Osteoblast (primary cell): ENCODE data around the gene OXCT2. TPM values are rescaled to one million over a fixed set of nuclear protein-coding genes. Genes with fewer than 3 reads are reported as not detected.
"Not testable (repeated sequence)": the region's sequence is repeated elsewhere in the genome, so short reads cannot be mapped to it uniquely, and the experiment has no call there.

ENCODE experiments used
- DNase-seq: peaks from one replicate; pipeline ENCODE4 v3.0.0; 2011; ENCODE audit warnings: low spot score, mixed read lengths; ENCODE audit not compliant: insufficient read length; ENCODE audit errors: missing footprints
- H2AFZ ChIP-seq: 2 replicates; pipeline ENCODE4 v1.6.0; 2011; ENCODE audit warnings: mild to moderate bottlenecking, low read length
- H3K27ac ChIP-seq: 2 replicates; pipeline ENCODE4 v1.5.1; 2011; ENCODE audit warnings: mild to moderate bottlenecking, low read depth, low read length, moderate library complexity
- H3K27me3 ChIP-seq: 2 replicates; pipeline ENCODE4 v1.6.0; 2012; ENCODE audit warnings: mild to moderate bottlenecking, control low read depth, inconsistent platforms, low read length, moderate library complexity; ENCODE audit not compliant: insufficient read depth
- H3K36me3 ChIP-seq: 2 replicates; pipeline ENCODE4 v1.5.1; 2011; ENCODE audit warnings: mild to moderate bottlenecking, low read length, control low read depth, moderate library complexity; ENCODE audit not compliant: insufficient read depth
- H3K4me1 ChIP-seq: 2 replicates; pipeline ENCODE4 v1.5.1; 2011; ENCODE audit warnings: mild to moderate bottlenecking, low read length, control low read depth, moderate library complexity; ENCODE audit not compliant: insufficient read depth
- H3K4me2 ChIP-seq: 2 replicates; pipeline ENCODE4 v1.6.0; 2011; ENCODE audit warnings: mild to moderate bottlenecking, low read length; ENCODE audit not compliant: insufficient read depth
- H3K4me3 ChIP-seq: fragments of 200-600 bp; sonication (generic); 3 replicates; pipeline ENCODE4 v1.5.1; 2012; ENCODE audit warnings: mild to moderate bottlenecking, low read length, inconsistent platforms; ENCODE audit not compliant: insufficient read depth
- H3K79me2 ChIP-seq: 2 replicates; pipeline ENCODE4 v1.6.0; 2012; ENCODE audit warnings: mild to moderate bottlenecking, low read length, control low read depth, inconsistent platforms; ENCODE audit not compliant: insufficient read depth
- H3K9me3 ChIP-seq: 2 replicates; pipeline ENCODE4 v1.5.1; 2011; ENCODE audit warnings: low read depth, low read length, control low read depth
- H4K20me1 ChIP-seq: 2 replicates; pipeline ENCODE4 v1.6.0; 2012; ENCODE audit warnings: mild to moderate bottlenecking, low read length, control low read depth; ENCODE audit not compliant: insufficient read depth
- CTCF ChIP-seq: IDR thresholded peaks from 2 replicates; pipeline ENCODE4 v1.5.1; 2011; ENCODE audit warnings: mild to moderate bottlenecking, low read depth, low read length, moderate library complexity; ENCODE audit errors: extremely low read depth
- total RNA-seq: library from RNA; depleted of rRNA; stranded (reverse); fragments of >200 nt; gene quantifications from 2 replicates; pipeline ENCODE4 v1.2.3, GENCODE V29; 2012

OXCT2 gene
- 1.1 and 1.2 TPM in 2 replicates for total RNA-seq

GRCh38 chr1:39771022-39771532, at the start of gene OXCT2:
TSS of gene OXCT2 (minus strand) at chr1:39771348. CDS start at chr1:39771255, 93 bp downstream.
- Histone ChIP-seq H3K4me2 (peak within 1 kb of the TSS; percentile 28), H3K4me3 (peak within 1 kb of the TSS; percentile 47)
- not testable (repeated sequence) for H3K4me1 ChIP-seq, H3K36me3 ChIP-seq, H3K27me3 ChIP-seq, H3K27ac ChIP-seq, H3K9me3 ChIP-seq, H4K20me1 ChIP-seq, H3K79me2 ChIP-seq, DNase-seq, H2AFZ ChIP-seq

GRCh38 chr1:39819091-39819812, 48.1 kb upstream of the OXCT2 start:
- no peaks in the 10 kb centered on the region for H3K27me3 ChIP-seq
- no peaks in the 10 kb centered on the region for H3K9me3 ChIP-seq
- no peaks in the 10 kb centered on the region for H4K20me1 ChIP-seq
- peaks cover 13% of the 10 kb centered on the region for H3K4me1 ChIP-seq
- no peaks in the 10 kb centered on the region for H3K36me3 ChIP-seq
- H3K79me2 ChIP-seq: no peaks in the 10 kb centered on the region
- H3K4me2 ChIP-seq: no peak overlapping the region
- H3K4me3 ChIP-seq: no peak overlapping the region
- TF ChIP-seq CTCF: no peak
- DNase-seq: no peak
- H2AFZ ChIP-seq: no peak overlapping the region
- no peak overlapping the region for H3K27ac ChIP-seq

DNA sequence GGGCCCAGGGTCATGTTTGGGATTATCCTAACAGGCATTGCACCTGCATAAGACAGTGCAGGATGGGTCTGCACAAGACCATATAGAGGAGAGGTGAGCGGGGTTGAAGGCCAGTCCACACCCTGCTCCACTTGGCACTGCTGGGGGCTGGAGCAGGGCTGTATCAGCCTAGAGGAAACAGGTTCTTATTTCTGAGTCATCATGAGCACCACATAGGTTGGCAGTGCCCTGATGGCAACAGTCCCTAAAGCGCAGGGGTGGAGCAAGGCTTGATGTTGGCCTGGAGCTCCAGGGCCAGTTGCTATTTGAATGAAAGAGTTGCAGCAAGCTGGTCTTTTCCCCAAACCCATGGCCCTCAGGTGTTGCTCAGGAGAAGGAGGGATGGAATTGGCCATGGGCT, 47.3 kb upstream of the OXCT2 start:
- no peak for TF ChIP-seq CTCF
- no peak overlapping the region for H2AFZ ChIP-seq
- no peaks in the 10 kb centered on the region for H3K36me3 ChIP-seq
- no peaks in the 10 kb centered on the region for H3K27me3 ChIP-seq
- H4K20me1 ChIP-seq: no peaks in the 10 kb centered on the region
- peaks cover 13% of the 10 kb centered on the region for H3K4me1 ChIP-seq
- no peak for DNase-seq
- H3K27ac ChIP-seq: no peak overlapping the region
- H3K4me2 ChIP-seq: no peak overlapping the region
- H3K9me3 ChIP-seq: no peaks in the 10 kb centered on the region
- H3K79me2 ChIP-seq: no peaks in the 10 kb centered on the region
- no peak overlapping the region for H3K4me3 ChIP-seq

DNA sequence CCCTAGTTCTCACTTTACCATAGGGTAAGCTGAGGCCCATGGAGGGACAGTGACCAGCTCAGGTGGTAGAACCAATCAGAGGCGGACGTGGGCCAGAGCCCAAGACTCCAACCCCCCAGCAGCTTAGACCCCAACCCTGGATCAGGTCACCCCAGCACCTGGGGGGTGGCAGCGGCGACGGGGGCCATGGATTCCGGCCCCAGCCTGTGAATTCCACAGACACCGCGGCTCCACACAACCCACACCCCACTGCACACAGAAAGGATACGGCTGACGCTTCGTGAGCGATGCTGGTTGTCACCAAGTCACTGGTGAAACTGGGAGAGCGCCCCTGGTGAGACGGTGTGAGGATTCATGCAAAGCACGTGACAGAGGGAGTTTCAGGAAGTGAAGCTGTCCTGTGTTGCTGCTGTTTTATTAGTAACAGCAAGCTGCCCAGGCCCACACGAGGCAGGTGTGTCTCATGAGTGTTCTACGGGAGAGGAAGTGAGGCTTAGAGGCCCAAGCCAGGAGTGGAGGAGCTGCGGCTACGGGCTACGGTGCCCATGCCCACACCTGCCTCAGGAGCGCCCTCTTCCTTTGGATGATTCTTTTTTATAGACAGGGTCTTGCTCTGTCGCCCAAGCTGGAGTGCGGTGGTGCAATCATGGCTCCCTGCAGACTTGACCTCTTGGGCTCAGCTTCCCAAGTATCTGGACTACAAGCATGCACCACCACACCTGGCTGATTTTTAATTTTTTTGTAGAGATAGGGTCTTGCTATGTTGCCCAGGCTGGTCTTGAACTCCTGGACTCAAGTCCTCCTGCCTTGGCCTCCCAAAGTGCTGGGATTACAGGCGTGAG, 46.2 kb upstream of the OXCT2 start:
- H3K79me2 ChIP-seq, H2AFZ ChIP-seq, H3K27ac ChIP-seq, H3K36me3 ChIP-seq, H3K4me1 ChIP-seq, H3K27me3 ChIP-seq, H3K4me3 ChIP-seq, H3K9me3 ChIP-seq, H3K4me2 ChIP-seq, H4K20me1 ChIP-seq: not testable (repeated sequence)
- DNase-seq: peak; percentile 73
